Measurements from ENCODE around the gene KIF19. TPM values are rescaled to one million over a fixed set of nuclear protein-coding genes. Genes with fewer than 3 reads are reported as not detected.
A peak's percentile ranks its signal among the peaks of the same experiment; 100 is the strongest.

The KIF19 gene
- total RNA-seq, 8 experiments from 2014 or later: 0.11 to 3.3 (median 1.2) TPM; not detected in 2

DNA sequence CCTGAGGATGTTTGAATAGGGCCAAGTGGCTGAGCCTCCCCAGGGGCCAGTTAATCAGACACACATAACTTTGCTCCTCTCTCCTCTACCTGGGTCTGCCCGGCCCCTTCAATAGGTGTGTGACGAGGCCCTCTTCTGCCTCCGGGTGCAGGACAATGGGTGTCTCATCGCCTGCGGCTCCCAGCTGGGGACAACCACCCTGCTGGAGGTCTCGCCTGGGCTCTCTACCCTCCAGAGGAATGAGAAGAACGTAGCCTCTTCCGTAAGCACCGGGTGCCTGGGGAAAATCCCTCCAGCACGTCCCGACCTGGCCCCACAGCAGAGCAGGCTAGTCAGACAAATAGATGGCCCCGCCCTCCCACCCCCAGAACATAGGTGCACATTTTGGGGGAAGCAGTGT, 16.1 kb upstream of the KIF19 start:
- Histone ChIP-seq H3K4me3 (no peak overlapping the region), H3K27ac (no peak overlapping the region), H3K4me1 (replicated peaks in 1 of 2) (no peaks in the 10 kb centered on the region)
- in situ Hi-C loops (cut with MboI; ENCODE audit: low pct_unique_long_range_greater_than_20kb in 2 of 9, low sequenced_read_pairs in 9 of 9, unreplicated experiment in 9 of 9): no loop called here
- 40 to 73% methylated on average over 1 to 4 of the region's 12 CpGs; no CpG with 5 or more reads in 8 of the 10 experiments for WGBS, 10 experiments
- ATAC-seq (replicated peaks in 6 of 8): no peak

DNA sequence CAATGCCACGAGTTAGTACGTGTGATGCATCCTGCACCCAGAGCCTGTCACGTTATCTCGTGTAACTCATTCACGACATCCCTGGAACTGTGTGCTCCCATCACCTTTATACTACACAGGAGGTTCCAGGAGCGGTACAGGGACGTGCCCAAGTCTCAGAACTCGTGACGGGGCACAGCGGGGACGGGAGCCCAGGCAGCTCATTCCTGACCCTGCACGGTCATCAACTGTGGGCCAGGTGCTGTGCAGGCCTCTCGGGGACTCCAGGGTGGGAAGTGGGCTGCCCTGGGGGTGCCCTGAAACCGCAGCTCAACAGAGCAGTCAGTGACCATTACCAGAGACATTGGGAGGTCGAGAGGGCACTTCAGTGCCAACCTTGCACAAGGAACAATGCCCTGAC, 11.1 kb upstream of the KIF19 start:
- ATAC-seq (replicated peaks in 6 of 8): no peak
- in situ Hi-C loops (cut with MboI; ENCODE audit: low pct_unique_long_range_greater_than_20kb in 2 of 9, low sequenced_read_pairs in 9 of 9, unreplicated experiment in 9 of 9): no loop called here
- 35 to 94% (median 59%) methylated on average over 2 to 13 of the region's 15 CpGs; no CpG with 5 or more reads in 6 of the 10 experiments for WGBS, 10 experiments

DNA sequence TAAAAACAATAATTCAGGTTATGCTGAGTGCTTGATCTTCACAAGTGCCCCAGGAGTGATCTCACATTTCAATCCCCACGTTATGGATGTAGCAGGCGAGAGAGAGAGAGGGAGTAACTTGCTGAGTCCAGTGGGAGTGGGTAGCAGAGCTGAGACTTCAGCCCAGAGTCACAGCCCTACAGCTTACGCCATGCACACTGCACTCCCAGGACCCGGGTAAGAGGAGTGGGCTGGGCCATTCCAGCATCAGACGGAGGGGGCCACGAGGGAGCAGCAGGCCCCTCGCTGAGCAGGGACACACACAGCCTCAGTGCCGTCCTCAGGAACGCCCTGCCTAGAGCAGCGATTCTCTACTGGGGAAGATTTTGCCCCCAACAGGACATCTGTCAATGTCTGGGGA, 9.8 kb upstream of the KIF19 start:
- 13 to 60% (median 30%) methylated on average over 2 to 4 of the region's 10 CpGs; no CpG with 5 or more reads in 5 of the 10 experiments for WGBS, 10 experiments

More for the DNA sequence above, 11.1 kb upstream of the KIF19 start:
- peaks cover 6 to 8% of the 10 kb centered on the region in 2 donors for H3K4me1 ChIP-seq (replicated peaks in 1 of 2)
- H3K27ac ChIP-seq: no peak overlapping the region
- no peak overlapping the region for H3K4me3 ChIP-seq

DNA sequence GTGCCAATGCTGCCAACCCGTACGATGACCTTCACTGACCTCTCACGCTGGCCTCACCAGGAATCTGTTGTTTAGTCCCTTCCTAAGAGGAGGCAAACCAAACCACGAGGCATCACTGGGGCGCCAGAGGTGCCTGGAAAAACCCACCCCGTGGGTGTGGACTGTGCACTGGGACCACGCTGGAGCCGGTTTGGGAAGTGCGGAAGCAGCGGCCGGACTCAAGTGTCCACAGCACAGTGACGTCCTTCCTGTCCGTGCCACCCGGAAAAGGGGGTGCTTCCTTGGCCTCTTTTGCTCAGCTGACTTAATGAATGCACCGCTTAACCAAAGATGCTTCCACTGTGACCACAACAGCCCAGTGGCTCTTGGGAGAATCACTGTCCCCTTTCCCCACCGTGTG, 9.0 kb upstream of the KIF19 start:
- H3K27ac ChIP-seq: no peak overlapping the region
- in situ Hi-C loops (cut with MboI; ENCODE audit: low pct_unique_long_range_greater_than_20kb in 2 of 9, low sequenced_read_pairs in 9 of 9, unreplicated experiment in 9 of 9): no loop called here
- no peak for ATAC-seq (replicated peaks in 6 of 8)
- 0 to 85% (median 60%) methylated on average over 1 to 15 of the region's 16 CpGs; no CpG with 5 or more reads in 3 of the 10 experiments for WGBS, 10 experiments
- H3K4me1 ChIP-seq (replicated peaks in 1 of 2): peaks cover 6 to 8% of the 10 kb centered on the region in 2 donors
- H3K4me3 ChIP-seq: no peak overlapping the region

More for the DNA sequence above, 9.8 kb upstream of the KIF19 start:
- H3K4me1 ChIP-seq (replicated peaks in 1 of 2): peaks cover 6 to 8% of the 10 kb centered on the region in 2 donors
- no peak overlapping the region for H3K4me3 ChIP-seq
- H3K27ac ChIP-seq: no peak overlapping the region
- in situ Hi-C loops (cut with MboI; ENCODE audit: low pct_unique_long_range_greater_than_20kb in 2 of 9, low sequenced_read_pairs in 9 of 9, unreplicated experiment in 9 of 9): no loop called here
- peak in 5 of 8 experiments; percentile 67 to 88 (median 86) for ATAC-seq (replicated peaks in 6 of 8)

DNA sequence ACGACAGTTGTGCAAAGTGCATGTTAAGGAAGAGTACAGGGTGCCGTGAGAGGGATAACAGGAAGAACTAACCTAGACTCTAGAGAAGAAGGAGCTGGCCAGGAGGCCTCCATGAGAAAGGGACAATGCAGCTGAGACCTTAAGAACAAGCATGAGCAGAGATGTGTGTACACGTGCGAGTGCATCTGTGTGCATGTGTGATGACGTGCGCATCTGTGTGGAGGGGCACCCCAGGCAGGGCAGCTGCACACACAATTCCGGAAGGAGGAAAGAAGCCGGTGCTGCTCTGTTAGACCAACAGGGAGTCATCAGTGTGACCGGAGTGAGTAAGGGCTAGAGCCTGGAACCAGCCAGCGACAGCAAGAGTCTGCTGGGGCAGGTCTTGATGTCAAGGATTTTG, 7.6 kb upstream of the KIF19 start:
- no peak for ATAC-seq (replicated peaks in 6 of 8)
- WGBS, 10 experiments: 20 to 91% (median 80%) methylated on average over 1 to 7 of the region's 10 CpGs; no CpG with 5 or more reads in 3 of the 10 experiments
- no peak overlapping the region for H3K27ac ChIP-seq
- H3K4me1 ChIP-seq (replicated peaks in 1 of 2): peaks cover 6 to 8% of the 10 kb centered on the region in 2 donors
- in situ Hi-C loops (cut with MboI; ENCODE audit: low pct_unique_long_range_greater_than_20kb in 2 of 9, low sequenced_read_pairs in 9 of 9, unreplicated experiment in 9 of 9): no loop called here
- no peak overlapping the region for H3K4me3 ChIP-seq

DNA sequence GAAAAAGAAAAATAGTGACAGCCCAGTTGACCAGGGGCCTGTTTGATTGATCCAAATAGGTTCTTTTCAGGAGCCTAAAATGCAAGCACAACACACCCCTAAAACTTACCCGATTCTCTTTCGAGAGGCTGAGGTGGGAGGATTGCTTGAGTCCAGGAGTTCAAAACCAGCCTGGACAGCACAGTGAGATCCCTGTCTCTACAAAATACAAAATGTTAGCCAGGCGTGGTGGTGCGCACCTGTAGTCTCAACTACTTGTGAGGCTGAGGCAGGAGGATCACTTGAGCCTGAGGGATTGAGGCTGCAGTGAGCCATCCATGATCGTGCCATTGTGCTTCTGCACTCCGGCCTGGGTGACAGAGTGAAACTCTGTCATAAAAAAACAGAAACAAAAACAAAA, 1.5 kb upstream of the KIF19 start:
- no peak overlapping the region for H3K4me3 ChIP-seq
- 34 to 92% (median 83%) methylated on average over 1 to 6 of the region's 6 CpGs; no CpG with 5 or more reads in 2 of the 10 experiments for WGBS, 10 experiments
- H3K27ac ChIP-seq: no peak overlapping the region
- ATAC-seq (replicated peaks in 6 of 8): no peak
- in situ Hi-C loops (cut with MboI; ENCODE audit: low pct_unique_long_range_greater_than_20kb in 2 of 9, low sequenced_read_pairs in 9 of 9, unreplicated experiment in 9 of 9): no loop called here
- H3K4me1 ChIP-seq (replicated peaks in 1 of 2): peaks cover 5 to 9% of the 10 kb centered on the region in 2 donors

DNA sequence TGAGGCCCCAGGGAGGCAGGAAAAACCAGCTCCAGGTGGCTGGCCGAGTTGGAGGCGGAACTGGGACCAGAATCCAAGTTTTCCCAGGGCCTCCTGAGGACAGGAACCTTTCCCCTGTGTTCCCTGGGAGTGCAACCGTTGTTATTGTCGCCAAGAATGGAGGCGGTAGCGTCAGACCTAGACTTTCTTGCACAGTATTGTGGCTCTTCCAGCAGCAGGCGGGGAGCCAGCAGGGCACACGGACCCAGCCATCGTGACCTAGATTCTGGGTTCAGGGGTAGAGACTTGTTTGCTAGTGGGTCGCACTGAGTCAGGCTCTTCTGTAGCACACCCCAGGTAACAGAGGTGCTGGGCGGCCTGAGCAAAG, 667 bp upstream of the KIF19 start:
- in situ Hi-C loops (cut with MboI; ENCODE audit: low pct_unique_long_range_greater_than_20kb in 2 of 9, low sequenced_read_pairs in 9 of 9, unreplicated experiment in 9 of 9): no loop called here
- 0 to 72% (median 50%) methylated on average over 1 to 6 of the region's 11 CpGs; no CpG with 5 or more reads in 6 of the 10 experiments for WGBS, 10 experiments
- no peak overlapping the region for H3K4me3 ChIP-seq
- ATAC-seq (replicated peaks in 6 of 8): no peak
- H3K4me1 ChIP-seq (replicated peaks in 1 of 2): peaks cover 5 to 9% of the 10 kb centered on the region in 2 donors
- H3K27ac ChIP-seq: no peak overlapping the region

DNA sequence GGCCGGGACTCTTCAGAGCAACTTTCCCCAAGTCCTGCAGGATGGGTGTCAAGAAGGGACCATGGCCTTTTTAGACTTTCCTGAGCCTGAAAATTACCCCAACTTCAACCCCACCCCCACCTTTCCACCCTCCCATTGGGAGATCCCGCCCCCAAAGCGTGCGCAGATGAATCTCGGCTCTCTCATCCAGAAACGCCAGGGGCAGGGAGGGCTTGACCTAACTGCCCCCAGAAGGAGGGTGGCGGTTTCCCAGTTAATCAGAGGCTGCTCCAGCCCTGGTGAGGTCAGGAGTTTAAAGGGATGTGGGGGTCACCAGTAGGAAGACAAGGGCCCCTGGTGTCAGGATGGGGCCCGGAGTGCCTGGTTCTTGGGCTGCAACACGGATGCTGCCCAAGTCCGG, 480 bp downstream of the KIF19 start:
- no peak overlapping the region for H3K27ac ChIP-seq
- ATAC-seq (replicated peaks in 6 of 8): peak in 1 of 8 experiments; percentile 5
- peak overlapping the region in 1 of 5 donors; percentile 10 for H3K4me3 ChIP-seq
- peaks cover 5 to 9% of the 10 kb centered on the region in 2 donors for H3K4me1 ChIP-seq (replicated peaks in 1 of 2)
- in situ Hi-C loops (cut with MboI; ENCODE audit: low pct_unique_long_range_greater_than_20kb in 2 of 9, low sequenced_read_pairs in 9 of 9, unreplicated experiment in 9 of 9): no loop called here
- no CpG with 5 or more reads among the region's 10 CpGs for whole genome bisulfite sequencing, 10 experiments

DNA sequence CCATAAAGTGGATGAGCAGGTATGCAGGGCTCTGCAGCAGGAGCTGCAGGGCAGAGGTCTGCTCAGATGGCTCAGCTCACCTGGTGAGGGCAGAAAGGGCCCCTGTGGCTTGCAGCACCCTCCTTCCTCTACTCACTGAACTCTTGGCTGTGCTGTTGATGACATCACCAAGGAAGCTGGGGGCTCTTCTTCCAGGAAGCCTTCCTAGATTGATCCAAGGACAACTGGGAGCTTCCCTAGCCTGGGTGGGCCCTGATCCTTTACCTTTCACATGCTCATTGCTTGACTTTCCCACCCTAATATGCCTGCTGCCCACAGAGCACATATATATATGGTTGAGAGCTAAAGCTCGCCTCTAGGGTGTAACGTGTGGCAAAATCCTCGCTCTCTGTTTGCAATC, 2.5 kb downstream of the KIF19 start:
- Histone ChIP-seq H3K27ac (no peak overlapping the region), H3K4me1 (replicated peaks in 1 of 2) (peaks cover 18 to 21% of the 10 kb centered on the region in 2 donors), H3K4me3 (no peak overlapping the region)
- in situ Hi-C loops (cut with MboI; ENCODE audit: low pct_unique_long_range_greater_than_20kb in 2 of 9, low sequenced_read_pairs in 9 of 9, unreplicated experiment in 9 of 9): no loop called here
- 60 to 100% (median 92%) methylated on average over 1 to 3 of the region's 3 CpGs; no CpG with 5 or more reads in 4 of the 10 experiments for WGBS, 10 experiments
- ATAC-seq (replicated peaks in 6 of 8): no peak

DNA sequence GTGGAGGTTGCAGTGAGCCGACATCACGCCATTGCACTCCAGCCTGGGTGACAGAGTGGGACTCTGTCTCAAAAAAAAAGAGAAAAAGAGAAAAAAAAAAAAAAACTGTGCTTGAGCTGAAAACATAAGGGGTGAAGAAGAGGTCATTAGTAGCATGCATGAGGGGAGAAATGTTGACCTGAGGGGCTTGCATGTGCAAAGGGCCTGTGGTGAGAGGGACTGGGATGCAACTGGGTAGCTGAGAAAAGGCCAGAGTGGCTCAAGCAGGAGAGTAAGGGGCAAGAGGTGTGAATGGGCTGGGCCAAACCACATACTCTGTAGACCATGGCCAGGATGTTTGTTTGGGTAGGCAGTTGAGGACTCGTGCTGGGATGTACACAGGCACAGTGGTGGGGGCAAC, 3.4 kb downstream of the KIF19 start:
- Histone ChIP-seq H3K4me1 (replicated peaks in 1 of 2) (peaks cover 18 to 22% of the 10 kb centered on the region in 2 donors), H3K4me3 (no peak overlapping the region), H3K27ac (no peak overlapping the region)
- ATAC-seq (replicated peaks in 6 of 8): no peak
- WGBS, 10 experiments: 45 to 100% (median 80%) methylated on average over 1 to 3 of the region's 3 CpGs; no CpG with 5 or more reads in 3 of the 10 experiments
- in situ Hi-C loops (cut with MboI; ENCODE audit: low pct_unique_long_range_greater_than_20kb in 2 of 9, low sequenced_read_pairs in 9 of 9, unreplicated experiment in 9 of 9): no loop called here

DNA sequence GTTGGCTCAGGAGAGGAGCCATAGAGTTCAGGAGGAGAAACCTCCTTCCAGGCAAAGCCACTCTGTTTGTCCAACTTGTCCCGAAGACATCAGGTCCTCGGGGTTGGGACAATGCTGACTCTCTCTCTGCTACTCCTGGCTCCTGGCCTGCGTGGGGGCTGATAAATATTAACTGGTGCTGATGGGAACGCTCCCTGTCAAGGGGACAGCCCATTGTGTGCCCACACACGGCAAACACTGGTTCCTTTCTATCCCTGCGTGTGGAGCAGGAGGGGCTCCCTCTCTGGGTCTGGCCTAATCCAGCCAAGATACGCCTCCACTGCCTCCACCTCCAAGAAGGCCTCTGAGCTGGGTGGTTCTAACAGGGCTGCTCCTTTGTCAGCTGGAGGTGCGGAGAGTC, 4.4 kb downstream of the KIF19 start:
- ATAC-seq (replicated peaks in 6 of 8): no peak
- no peak overlapping the region for H3K27ac ChIP-seq
- WGBS, 10 experiments: 20 to 60% (median 25%) methylated on average over 1 to 4 of the region's 8 CpGs; no CpG with 5 or more reads in 5 of the 10 experiments
- no peak overlapping the region for H3K4me3 ChIP-seq
- in situ Hi-C loops (cut with MboI; ENCODE audit: low pct_unique_long_range_greater_than_20kb in 2 of 9, low sequenced_read_pairs in 9 of 9, unreplicated experiment in 9 of 9): no loop called here
- peaks cover 18 to 22% of the 10 kb centered on the region in 2 donors for H3K4me1 ChIP-seq (replicated peaks in 1 of 2)

DNA sequence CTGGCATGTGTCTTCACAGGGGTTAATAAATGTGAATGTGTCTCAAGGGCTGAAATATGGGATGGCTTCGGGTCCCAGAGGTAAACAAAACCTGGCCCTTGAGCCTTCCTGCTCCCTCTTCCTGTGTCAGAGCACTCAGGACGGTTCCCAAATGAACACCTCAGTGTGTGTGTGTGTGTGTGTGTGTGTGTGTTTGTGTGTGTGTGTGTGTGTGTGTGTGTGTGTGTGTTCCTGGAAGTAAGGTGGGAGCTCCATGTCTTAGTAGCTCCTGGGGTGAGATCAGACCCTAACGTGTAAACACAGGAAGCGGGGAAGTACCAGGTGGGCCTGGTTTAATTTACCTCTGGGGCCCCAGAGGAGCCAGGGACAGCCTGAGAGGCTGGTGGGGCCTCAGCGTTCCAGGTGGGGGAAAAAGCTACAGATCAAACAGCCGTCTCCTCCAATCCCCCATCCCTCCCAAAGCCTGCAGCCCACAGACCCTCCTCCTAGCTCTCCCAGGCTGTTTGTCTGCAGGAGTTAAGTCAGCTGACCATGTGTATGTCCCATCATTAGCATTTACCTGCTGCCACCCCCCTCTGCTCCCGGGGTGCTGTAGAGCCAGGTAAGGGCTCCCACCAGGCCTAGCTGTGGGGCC, 6.1 kb downstream of the KIF19 start:
- in situ Hi-C loops (cut with MboI; ENCODE audit: low pct_unique_long_range_greater_than_20kb in 2 of 9, low sequenced_read_pairs in 9 of 9, unreplicated experiment in 9 of 9): no loop called here
- 13 to 100% (median 60%) methylated on average over 1 to 4 of the region's 7 CpGs; no CpG with 5 or more reads in 5 of the 10 experiments for WGBS, 10 experiments

DNA sequence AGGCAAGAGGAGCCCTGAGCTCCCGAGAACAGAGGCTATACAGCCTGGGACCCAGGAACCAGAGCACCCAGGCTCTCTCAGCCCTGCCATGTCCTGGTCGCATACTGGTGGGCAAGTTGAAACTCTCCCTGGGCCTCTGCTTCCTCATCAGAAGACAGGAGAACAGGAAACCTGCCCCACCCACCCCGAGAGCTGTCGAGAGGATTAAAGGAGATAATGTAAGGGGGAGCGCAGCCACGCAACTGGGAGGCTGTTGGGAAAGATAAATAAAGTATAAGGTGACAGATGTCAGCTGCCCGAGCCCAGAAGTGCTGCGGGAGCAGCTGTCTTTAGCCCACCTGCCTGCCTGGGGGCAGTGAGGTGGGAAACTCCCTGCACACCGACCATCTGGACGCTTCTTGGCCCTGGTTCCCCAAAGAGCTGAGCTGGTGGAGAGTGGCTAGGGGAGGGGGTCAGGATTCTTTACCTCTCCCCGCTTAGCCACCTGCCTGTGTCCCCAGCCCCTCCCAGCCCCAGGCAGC, 6.8 kb downstream of the KIF19 start:
- Histone ChIP-seq H3K4me3 (no peak overlapping the region), H3K4me1 (replicated peaks in 1 of 2) (peaks cover 9 to 17% of the 10 kb centered on the region in 2 donors), H3K27ac (peak overlapping the region in 1 of 2 donors; percentile 6)
- in situ Hi-C loops (cut with MboI; ENCODE audit: low pct_unique_long_range_greater_than_20kb in 2 of 9, low sequenced_read_pairs in 9 of 9, unreplicated experiment in 9 of 9): no loop called here
- ATAC-seq (replicated peaks in 6 of 8): peak in 6 of 8 experiments; percentile 31 to 79 (median 73)
- WGBS, 10 experiments: 10 to 100% (median 47%) methylated on average over 1 to 7 of the region's 11 CpGs; no CpG with 5 or more reads in 5 of the 10 experiments

More for the DNA sequence above, 6.1 kb downstream of the KIF19 start:
- Histone ChIP-seq H3K27ac (peak overlapping the region in 1 of 2 donors; percentile 6), H3K4me3 (no peak overlapping the region), H3K4me1 (replicated peaks in 1 of 2) (peaks cover 9 to 17% of the 10 kb centered on the region in 2 donors)
- ATAC-seq (replicated peaks in 6 of 8): peak in 3 of 8 experiments; percentile 3 to 6 (median 5)
